MM.1S (cell line): ENCODE results near the gene C7orf33.

Experiments used
- DNase-seq: peaks from one replicate; pipeline ENCODE4 v3.0.0-alpha.2; 2015
- H2AFZ ChIP-seq: fragments of 300-600 bp; sonication (generic); 2 replicates; pipeline ENCODE4 v1.6.0; 2016; ENCODE audit warnings: antibody characterized with exemption, low read length
- H3F3A ChIP-seq: fragments of 300-600 bp; sonication (generic); 2 replicates; pipeline ENCODE4 v1.6.1; 2016; ENCODE audit warnings: mild to moderate bottlenecking, antibody characterized with exemption, low read length, moderate library complexity, mixed read lengths; ENCODE audit not compliant: insufficient read depth
- H3K27ac ChIP-seq: fragments of 300-600 bp; sonication (generic); 2 replicates; pipeline ENCODE4 v1.5.1; 2016; ENCODE audit warnings: mild to moderate bottlenecking, low read length
- H3K27me3 ChIP-seq: fragments of 300-600 bp; sonication (generic); replicated peaks from 2 replicates; pipeline ENCODE4 v1.6.0; 2016; ENCODE audit warnings: low read length; ENCODE audit not compliant: insufficient read depth
- H3K36me3 ChIP-seq: fragments of 300-600 bp; sonication (generic); replicated peaks from 2 replicates; pipeline ENCODE4 v1.6.1; 2016; ENCODE audit warnings: mild to moderate bottlenecking, low read length, mixed read lengths; ENCODE audit not compliant: insufficient read depth
- H3K4me1 ChIP-seq: fragments of 300-600 bp; sonication (generic); 2 replicates; pipeline ENCODE4 v1.6.1; 2016; ENCODE audit warnings: low read length, mixed read lengths
- H3K4me2 ChIP-seq: fragments of 300-600 bp; sonication (generic); 2 replicates; pipeline ENCODE4 v1.6.0; 2016; ENCODE audit warnings: low read depth, low read length
- H3K4me3 ChIP-seq: fragments of 300-600 bp; sonication (generic); 2 replicates; pipeline ENCODE4 v1.5.1; 2016; ENCODE audit warnings: low read length, mixed read lengths
- H3K79me2 ChIP-seq: fragments of 300-600 bp; sonication (generic); 2 replicates; pipeline ENCODE4 v1.6.1; 2016; ENCODE audit warnings: mixed run types, low read length, mixed read lengths
- H3K9ac ChIP-seq: fragments of 300-600 bp; sonication (generic); 2 replicates; pipeline ENCODE4 v1.6.1; 2016; ENCODE audit warnings: low read length, mixed read lengths
- H3K9me2 ChIP-seq: fragments of 300-600 bp; sonication (generic); replicated peaks from 2 replicates; pipeline ENCODE4 v1.6.1; 2016; ENCODE audit warnings: mild to moderate bottlenecking, low read length, mixed read lengths; ENCODE audit not compliant: insufficient read depth
- H3K9me3 ChIP-seq: fragments of 300-600 bp; sonication (generic); replicated peaks from 2 replicates; pipeline ENCODE4 v1.6.1; 2016; ENCODE audit warnings: mild to moderate bottlenecking, low read length, mixed read lengths; ENCODE audit not compliant: insufficient read depth
- H4K20me1 ChIP-seq: fragments of 300-600 bp; sonication (generic); 2 replicates; pipeline ENCODE4 v1.6.1; 2016; ENCODE audit warnings: mild to moderate bottlenecking, low read length, moderate library complexity, mixed read lengths; ENCODE audit not compliant: insufficient read depth
- CTCF ChIP-seq: fragments of 300-600 bp; sonication (generic); IDR thresholded peaks from 2 replicates; pipeline ENCODE4 v1.5.1; 2016; ENCODE audit warnings: antibody characterized with exemption, low read length, mixed read lengths
- EZH2 ChIP-seq: fragments of 300-600 bp; sonication (generic); optimal IDR thresholded peaks from 2 replicates; pipeline ENCODE3; 2017; ENCODE audit warnings: low read depth, mild to moderate bottlenecking, antibody characterized with exemption, low read length, mixed read lengths
- EZH2phosphoT487 ChIP-seq: fragments of 300-600 bp; sonication (generic); IDR thresholded peaks from 2 replicates; pipeline ENCODE4 v1.6.1; 2018; ENCODE audit warnings: antibody characterized with exemption, low read length

C7orf33 gene

GRCh38 chr7:148661471-148661870 is 70.9 kb downstream of the C7orf33 start:
- no peaks in the 10 kb centered on the region for H4K20me1 ChIP-seq
- H3F3A ChIP-seq: no peaks in the 10 kb centered on the region
- no peaks in the 10 kb centered on the region for H3K27me3 ChIP-seq
- DNase-seq: peak; percentile 74
- H3K27ac ChIP-seq: no peak overlapping the region
- no peaks in the 10 kb centered on the region for H3K9me2 ChIP-seq
- no peaks in the 10 kb centered on the region for H3K36me3 ChIP-seq
- no peak overlapping the region for H3K9ac ChIP-seq
- H3K4me3 ChIP-seq: no peak overlapping the region
- no peaks in the 10 kb centered on the region for H3K79me2 ChIP-seq
- H2AFZ ChIP-seq: peak overlapping the region; percentile 40; the same call in 1 of the 2 replicates
- no peaks in the 10 kb centered on the region for H3K9me3 ChIP-seq
- TF ChIP-seq CTCF (no peak), EZH2 (no peak), EZH2phosphoT487 (no peak)
- H3K4me1 ChIP-seq: peaks cover 12% of the 10 kb centered on the region
- peak overlapping the region; percentile 3 for H3K4me2 ChIP-seq

- H4K20me1 ChIP-seq: no peaks in the 10 kb centered on the region
- no peaks in the 10 kb centered on the region for H3K9me3 ChIP-seq
- peaks cover 12% of the 10 kb centered on the region for H3K4me1 ChIP-seq
- no peaks in the 10 kb centered on the region for H3K36me3 ChIP-seq
- H3K9ac ChIP-seq: no peak overlapping the region
- H3K27me3 ChIP-seq: no peaks in the 10 kb centered on the region
- no peak overlapping the region for H3K4me3 ChIP-seq
- no peaks in the 10 kb centered on the region for H3K79me2 ChIP-seq
- H3K27ac ChIP-seq: no peak overlapping the region
- H3K4me2 ChIP-seq: no peak overlapping the region
- no peak for DNase-seq
- no peaks in the 10 kb centered on the region for H3F3A ChIP-seq
- no peak overlapping the region for H2AFZ ChIP-seq
- no peaks in the 10 kb centered on the region for H3K9me2 ChIP-seq
- no peak for TF ChIP-seq EZH2
- no peak for TF ChIP-seq EZH2phosphoT487
- TF ChIP-seq CTCF: no peak
Observed at GRCh38 chr7:148662646-148663045, 72.1 kb downstream of the C7orf33 start.

- Histone ChIP-seq H3K79me2 (no peaks in the 10 kb centered on the region), H3K4me3 (no peak overlapping the region), H3K9ac (no peak overlapping the region), H4K20me1 (no peaks in the 10 kb centered on the region), H3K36me3 (no peaks in the 10 kb centered on the region), H3K9me3 (no peaks in the 10 kb centered on the region), H3K4me1 (peaks cover 12% of the 10 kb centered on the region), H3K4me2 (no peak overlapping the region), H2AFZ (no peak overlapping the region), H3K9me2 (no peaks in the 10 kb centered on the region), H3F3A (no peaks in the 10 kb centered on the region), H3K27ac (no peak overlapping the region), H3K27me3 (no peaks in the 10 kb centered on the region)
- DNase-seq: no peak
- no peak for TF ChIP-seq CTCF
- no peak for TF ChIP-seq EZH2phosphoT487
- no peak for TF ChIP-seq EZH2
Observed at GRCh38 chr7:148664324-148664723, 73.8 kb downstream of the C7orf33 start.
